Measurements from ENCODE around the gene ERCC4.

The ERCC4 gene

GRCh38 chr16:13931845-13932244 is 11.9 kb downstream of the ERCC4 start:
- Histone ChIP-seq H3K27ac (no peak overlapping the region), H3K4me3 (no peak overlapping the region)
- no peak for TF ChIP-seq CTCF (IDR thresholded peaks at IDR 0.05)
- DNase-seq (ENCODE audit: low spot score): no peak

- no peak for TF ChIP-seq CTCF (IDR thresholded peaks at IDR 0.05)
- Histone ChIP-seq H3K27ac (no peak overlapping the region), H3K4me3 (no peak overlapping the region)
- no peak for DNase-seq (ENCODE audit: low spot score)
Measured at GRCh38 chr16:13935408-13935807, 15.5 kb downstream of the ERCC4 start.

- Histone ChIP-seq H3K4me3 (no peak overlapping the region), H3K27ac (peak overlapping the region in 1 of 2 donors; percentile 40)
- no peak for DNase-seq (ENCODE audit: low spot score)
- no peak for TF ChIP-seq CTCF (IDR thresholded peaks at IDR 0.05)
Measured at GRCh38 chr16:13936155-13936554, 16.2 kb downstream of the ERCC4 start.

- no peak for TF ChIP-seq CTCF (IDR thresholded peaks at IDR 0.05)
- no peak for DNase-seq (ENCODE audit: low spot score)
- H3K27ac ChIP-seq: peak overlapping the region in 1 of 2 donors; percentile 40
Measured at GRCh38 chr16:13936596-13937081, 16.7 kb downstream of the ERCC4 start.

GRCh38 chr16:13937411-13937810 is 17.5 kb downstream of the ERCC4 start:
- no peak for DNase-seq (ENCODE audit: low spot score)
- H3K4me3 ChIP-seq: no peak overlapping the region
- TF ChIP-seq CTCF (IDR thresholded peaks at IDR 0.05): no peak
- no peak overlapping the region for H3K27ac ChIP-seq

More at GRCh38 chr16:13936596-13937081, 16.7 kb downstream of the ERCC4 start:
- no peak overlapping the region for H3K4me3 ChIP-seq

GRCh38 chr16:13938480-13938879 is 18.5 kb downstream of the ERCC4 start:
- no peak for TF ChIP-seq CTCF (IDR thresholded peaks at IDR 0.05)
- H3K4me3 ChIP-seq: no peak overlapping the region
- DNase-seq (ENCODE audit: low spot score): no peak
- H3K27ac ChIP-seq: no peak overlapping the region

GRCh38 chr16:13939821-13940220 is 19.9 kb downstream of the ERCC4 start:
- no peak for DNase-seq (ENCODE audit: low spot score)
- Histone ChIP-seq H3K27ac (no peak overlapping the region), H3K4me3 (no peak overlapping the region)
- TF ChIP-seq CTCF (IDR thresholded peaks at IDR 0.05): no peak

All from coronary artery (tissue), 2 donors.